ENCODE measurements around the gene RAB32. TPM values are rescaled to one million over a fixed set of nuclear protein-coding genes. Genes with fewer than 3 reads are reported as not detected.

Gene RAB32
- total RNA-seq, 1 donor from 2014 or later: 7.2 TPM

DNA sequence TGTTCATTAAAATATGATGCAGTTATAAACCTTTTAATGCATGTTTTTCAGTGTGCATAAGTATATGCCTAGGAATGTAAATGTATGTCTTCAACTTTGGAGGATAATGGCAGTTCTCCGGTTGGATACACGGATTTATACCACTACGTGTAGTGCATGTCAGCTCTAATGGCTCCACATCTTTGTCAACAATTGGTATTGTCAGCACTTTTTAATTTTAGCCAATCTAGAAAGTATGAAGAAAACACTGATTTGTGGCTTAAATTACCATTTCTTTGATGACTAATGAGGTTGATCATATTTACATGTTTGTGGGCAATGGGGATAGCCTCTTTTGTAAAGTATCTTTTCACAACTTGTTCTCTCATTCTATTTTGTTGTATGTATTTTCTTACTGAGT, 10.9 kb upstream of the RAB32 start:
- no peaks in the 10 kb centered on the region for H3K9me3 ChIP-seq (replicated peaks)
- TF ChIP-seq CTCF (IDR thresholded peaks at IDR 0.05; ENCODE audit: borderline replicate concordance): no peak
- no peak for DNase-seq
- no peaks in the 10 kb centered on the region for H3K27me3 ChIP-seq (ENCODE audit: low read depth)
- no peaks in the 10 kb centered on the region for H3K36me3 ChIP-seq
- no peak overlapping the region for H3K27ac ChIP-seq (replicated peaks)
- H3K4me3 ChIP-seq: no peak overlapping the region
- no peaks in the 10 kb centered on the region for H3K4me1 ChIP-seq
- intact Hi-C loops (cut with micrococcal nuclease): no loop called here

- no peak for DNase-seq
- intact Hi-C loops (cut with micrococcal nuclease): no loop called here
- H3K27ac ChIP-seq (replicated peaks): peak overlapping the region; percentile 97
- H3K4me1 ChIP-seq: peaks cover 43% of the 10 kb centered on the region
- peak overlapping the region; percentile 85 for H3K4me3 ChIP-seq
- no peaks in the 10 kb centered on the region for H3K9me3 ChIP-seq (replicated peaks)
- no peak for TF ChIP-seq CTCF (IDR thresholded peaks at IDR 0.05; ENCODE audit: borderline replicate concordance)
- H3K36me3 ChIP-seq: no peaks in the 10 kb centered on the region
- no peaks in the 10 kb centered on the region for H3K27me3 ChIP-seq (ENCODE audit: low read depth)
Observed at GRCh38 chr6:146542881-146543210, 787 bp upstream of the RAB32 start.

DNA sequence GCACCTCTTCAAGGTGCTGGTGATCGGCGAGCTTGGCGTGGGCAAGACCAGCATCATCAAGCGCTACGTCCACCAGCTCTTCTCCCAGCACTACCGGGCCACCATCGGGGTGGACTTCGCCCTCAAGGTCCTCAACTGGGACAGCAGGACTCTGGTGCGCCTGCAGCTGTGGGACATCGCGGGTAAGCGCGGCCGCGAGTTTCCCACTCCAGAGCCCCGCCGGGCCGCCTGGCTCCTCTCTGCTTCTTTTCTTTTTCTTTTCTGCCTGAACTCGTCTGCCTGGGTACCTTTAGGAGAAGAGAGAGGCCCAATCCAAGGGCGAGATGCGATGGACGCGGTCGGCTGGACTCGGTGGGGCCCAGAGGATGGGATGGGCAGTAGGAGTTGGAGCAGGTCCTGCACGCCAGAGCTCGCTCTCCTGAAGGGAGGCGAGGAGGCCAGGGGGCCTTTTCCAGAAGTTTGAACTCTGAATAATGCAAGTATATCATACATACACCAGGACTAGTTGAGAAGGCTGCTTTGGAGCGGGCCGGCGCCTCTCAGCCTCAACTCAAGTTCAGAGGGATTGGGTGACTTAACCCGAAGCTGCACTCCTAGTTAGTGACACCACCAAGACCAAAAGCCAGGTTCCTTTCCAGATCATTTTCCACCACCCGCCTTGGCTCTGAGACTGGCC, 445 bp downstream of the RAB32 start:
- H3K27me3 ChIP-seq (ENCODE audit: low read depth): no peaks in the 10 kb centered on the region
- no peaks in the 10 kb centered on the region for H3K36me3 ChIP-seq
- peak overlapping the region; percentile 97 for H3K27ac ChIP-seq (replicated peaks)
- intact Hi-C loops (cut with micrococcal nuclease): no loop called here
- H3K4me1 ChIP-seq: peaks cover 49% of the 10 kb centered on the region
- H3K4me3 ChIP-seq: peak overlapping the region; percentile 85
- peak; percentile 30 for DNase-seq
- no peak for TF ChIP-seq CTCF (IDR thresholded peaks at IDR 0.05; ENCODE audit: borderline replicate concordance)
- H3K9me3 ChIP-seq (replicated peaks): no peaks in the 10 kb centered on the region

- intact Hi-C loops (cut with micrococcal nuclease): no loop called here
Observed at GRCh38 chr6:146544616-146545182, 1.1 kb downstream of the RAB32 start.

GRCh38 chr6:146545581-146545980, 1.9 kb downstream of the RAB32 start:
- Histone ChIP-seq H3K27ac (replicated peaks) (peak overlapping the region; percentile 97), H3K27me3 (ENCODE audit: low read depth) (no peaks in the 10 kb centered on the region), H3K36me3 (peaks cover 11% of the 10 kb centered on the region), H3K4me1 (peaks cover 49% of the 10 kb centered on the region), H3K4me3 (peak overlapping the region; percentile 85), H3K9me3 (replicated peaks) (no peaks in the 10 kb centered on the region)
- no peak for TF ChIP-seq CTCF (IDR thresholded peaks at IDR 0.05; ENCODE audit: borderline replicate concordance)
- intact Hi-C loops (cut with micrococcal nuclease): no loop called here
- DNase-seq: no peak

More at GRCh38 chr6:146544616-146545182, 1.1 kb downstream of the RAB32 start:
- H3K27me3 ChIP-seq (ENCODE audit: low read depth): no peaks in the 10 kb centered on the region
- H3K27ac ChIP-seq (replicated peaks): peak overlapping the region; percentile 97
- H3K4me3 ChIP-seq: peak overlapping the region; percentile 85
- TF ChIP-seq CTCF (IDR thresholded peaks at IDR 0.05; ENCODE audit: borderline replicate concordance): no peak
- H3K36me3 ChIP-seq: peaks cover 4% of the 10 kb centered on the region
- no peak for DNase-seq
- peaks cover 49% of the 10 kb centered on the region for H3K4me1 ChIP-seq
- no peaks in the 10 kb centered on the region for H3K9me3 ChIP-seq (replicated peaks)

Measured in left ventricle myocardium inferior (tissue), 1 donor.